Raji (cell line): Measurements from ENCODE around the gene NDUFC2.

ENCODE experiments used
- POLR2A ChIP-seq: IDR thresholded peaks from 2 replicates; pipeline ENCODE4 v1.6.1; 2011; ENCODE audit warnings: low read depth, low read length, control low read depth; ENCODE audit not compliant: insufficient read depth

Gene NDUFC2

GRCh38 chr11:78079232-78080083 is at the start of gene NDUFC2:
Gene NDUFC2, minus strand, starts transcription at chr11:78079862. Its CDS starts 118 bp downstream, at chr11:78079744.
- peak; percentile 95 for TF ChIP-seq POLR2A

GRCh38 chr11:78127403-78127802 is 47.7 kb upstream of the NDUFC2 start:
- no peak for TF ChIP-seq POLR2A

- TF ChIP-seq POLR2A = no peak
These were observed 33.1 kb upstream of the NDUFC2 start for GRCh38 chr11:78112582-78113275.

- TF ChIP-seq POLR2A = no peak
These were observed 31.6 kb upstream of the NDUFC2 start for GRCh38 chr11:78111298-78111697.

GRCh38 chr11:78110830-78111229 is 31.2 kb upstream of the NDUFC2 start:
- no peak for TF ChIP-seq POLR2A

GRCh38 chr11:78110351-78110750 is 30.7 kb upstream of the NDUFC2 start:
- TF ChIP-seq POLR2A = no peak

GRCh38 chr11:78109081-78110015 is 29.7 kb upstream of the NDUFC2 start:
- no peak for TF ChIP-seq POLR2A

GRCh38 chr11:78100676-78101472 is 21.2 kb upstream of the NDUFC2 start:
- no peak for TF ChIP-seq POLR2A

GRCh38 chr11:78100261-78100660 is 20.6 kb upstream of the NDUFC2 start:
- no peak for TF ChIP-seq POLR2A

- no peak for TF ChIP-seq POLR2A
These were observed 20.0 kb upstream of the NDUFC2 start for GRCh38 chr11:78099666-78100065.

- TF ChIP-seq POLR2A = no peak
These were observed 18.2 kb upstream of the NDUFC2 start for GRCh38 chr11:78097666-78098385.

- TF ChIP-seq POLR2A = no peak
These were observed 14.6 kb upstream of the NDUFC2 start for GRCh38 chr11:78094250-78094649.

- no peak for TF ChIP-seq POLR2A
These were observed 6.3 kb upstream of the NDUFC2 start for GRCh38 chr11:78085972-78086371.

GRCh38 chr11:78083021-78083420 is 3.4 kb upstream of the NDUFC2 start:
- TF ChIP-seq POLR2A = no peak
